PC-9 (cell line): Measurements from ENCODE around the gene AQP1. TPM values are rescaled to one million over a fixed set of nuclear protein-coding genes. Genes with fewer than 3 reads are reported as not detected.

Experiments
- BruUV-seq: library from RNA; stranded (reverse); fragments of 400-500 nt; replicated peaks from 2 replicates; lab custom pipeline; 2021; lab: Mats Ljungman, UMichigan
- CTCF ChIA-PET: fragments of 300-600 bp; sonication (Branson Sonifier 250); formaldehyde crosslinking; loops from one replicate; lab custom pipeline; 2022; ENCODE audit warnings: antibody characterized with exemption; lab: Charles Lee
- POLR2A ChIA-PET: fragments of 300-600 bp; sonication (Branson Sonifier 250); formaldehyde crosslinking; loops from one replicate; lab custom pipeline; 2022; ENCODE audit warnings: antibody characterized with exemption; ENCODE audit not compliant: unreplicated experiment; lab: Charles Lee
- DNase-seq, 2 experiments: peaks; one replicate each; pipeline versions ENCODE4 v3.0.0 to v3.0.0-alpha.2; 2015 to 2022; ENCODE audit warnings: mixed read lengths in 1 of 2
- H2AFZ ChIP-seq: fragments of 200-600 bp; sonication (generic); 2 replicates; pipeline ENCODE4 v1.8.1; 2017; ENCODE audit warnings: antibody characterized with exemption
- H3F3A ChIP-seq: fragments of 200-600 bp; sonication (generic); 2 replicates; pipeline ENCODE4 v1.8.1; 2017; ENCODE audit warnings: antibody characterized with exemption, mild to moderate bottlenecking, low read depth; ENCODE audit not compliant: insufficient read depth
- H3K27ac ChIP-seq: fragments of 200-600 bp; sonication (generic); 2 replicates; pipeline ENCODE4 v1.6.1; 2016; ENCODE audit warnings: mixed run types
- H3K27me3 ChIP-seq: fragments of 200-600 bp; sonication (generic); 2 replicates; pipeline ENCODE4 v1.6.1; 2016; ENCODE audit warnings: low read depth, mixed run types; ENCODE audit not compliant: insufficient read depth
- H3K36me3 ChIP-seq: fragments of 200-600 bp; sonication (generic); 2 replicates; pipeline ENCODE4 v1.6.1; 2016; ENCODE audit warnings: low read depth, mixed run types
- H3K4me1 ChIP-seq: fragments of 200-600 bp; sonication (generic); replicated peaks from 2 replicates; pipeline ENCODE4 v1.6.1; 2016; ENCODE audit warnings: mixed run types; ENCODE audit not compliant: insufficient read depth
- H3K4me2 ChIP-seq: fragments of 200-600 bp; sonication (generic); 2 replicates; pipeline ENCODE4 v1.6.1; 2017; ENCODE audit warnings: mixed run types
- H3K4me3 ChIP-seq: fragments of 200-600 bp; sonication (generic); 2 replicates; pipeline ENCODE4 v1.6.1; 2016; ENCODE audit warnings: mixed run types
- H3K79me2 ChIP-seq: fragments of 200-600 bp; sonication (generic); 2 replicates; pipeline ENCODE4 v1.6.1; 2017; ENCODE audit warnings: low read depth, mixed run types
- H3K9me2 ChIP-seq: fragments of 200-600 bp; sonication (generic); 2 replicates; pipeline ENCODE4 v1.8.1; 2017; ENCODE audit warnings: mild to moderate bottlenecking; ENCODE audit not compliant: insufficient read depth
- H3K9me3 ChIP-seq: fragments of 200-600 bp; sonication (generic); 2 replicates; pipeline ENCODE4 v1.8.1; 2016; ENCODE audit warnings: low read depth; ENCODE audit not compliant: insufficient read depth
- H4K20me1 ChIP-seq: fragments of 200-600 bp; sonication (generic); 2 replicates; pipeline ENCODE4 v1.8.1; 2017; ENCODE audit not compliant: insufficient read depth
- CTCF ChIP-seq: fragments of 200-600 bp; sonication (generic); conservative IDR thresholded peaks from 2 replicates; pipeline ENCODE4 v1.6.1; 2017; ENCODE audit warnings: mixed run types, antibody characterized with exemption, mild to moderate bottlenecking, moderate library complexity
- EZH2 ChIP-seq: fragments of 200-600 bp; sonication (generic); IDR thresholded peaks from 2 replicates; pipeline ENCODE4 v1.8.0; 2017; ENCODE audit warnings: antibody characterized with exemption, low read depth
- intact Hi-C: fragments of 100-400 bp; cut with micrococcal nuclease; formaldehyde crosslinking; loops from one replicate; pipeline ENCODE4 v1.10.0; 2022; ENCODE audit not compliant: unreplicated experiment
- total RNA-seq: library from RNA; stranded (reverse); gene quantifications from 2 replicates; pipeline ENCODE4 v1.2.3, GENCODE V29; 2021

The AQP1 gene
- total RNA-seq, 1 experiment from 2014 or later: 4.0 TPM

- Histone ChIP-seq H3K4me2 (no peak overlapping the region), H3K9me3 (no peaks in the 10 kb centered on the region), H3K79me2 (no peaks in the 10 kb centered on the region), H3K4me3 (no peak overlapping the region), H3K36me3 (no peaks in the 10 kb centered on the region), H3K27me3 (no peaks in the 10 kb centered on the region), H4K20me1 (no peaks in the 10 kb centered on the region), H2AFZ (no peak overlapping the region), H3K27ac (no peak overlapping the region), H3F3A (no peaks in the 10 kb centered on the region; the same call in 1 of the 2 replicates), H3K9me2 (no peaks in the 10 kb centered on the region), H3K4me1 (no peaks in the 10 kb centered on the region)
- intact Hi-C loops: no loop called here
- BruUV-seq: no TSS peak
- POLR2A ChIA-PET: no interaction called here
- DNase-seq: no peak
- CTCF ChIA-PET: interaction anchor here (0.6 kb wide), 1 partner anchor 83 kb away, joined by 3 read pairs; no protein-coding TSS in a partner anchor
- no peak for TF ChIP-seq EZH2
- TF ChIP-seq CTCF: no peak
These were observed 30.7 kb upstream of the AQP1 start for GRCh38 chr7:30880941-30881340.

- Histone ChIP-seq H3K36me3 (no peaks in the 10 kb centered on the region), H3K4me3 (no peak overlapping the region), H3K27ac (no peak overlapping the region), H3K79me2 (no peaks in the 10 kb centered on the region), H2AFZ (no peak overlapping the region), H3K9me2 (no peaks in the 10 kb centered on the region), H3K4me1 (no peaks in the 10 kb centered on the region), H4K20me1 (no peaks in the 10 kb centered on the region), H3F3A (no peaks in the 10 kb centered on the region; the same call in 1 of the 2 replicates), H3K27me3 (no peaks in the 10 kb centered on the region), H3K9me3 (no peaks in the 10 kb centered on the region), H3K4me2 (no peak overlapping the region)
- BruUV-seq: no TSS peak
- no peak for TF ChIP-seq EZH2
- no peak for DNase-seq
- intact Hi-C loops: no loop called here
- ChIA-PET POLR2A (no interaction called here), CTCF (interaction anchor here (0.6 kb wide), 1 partner anchor 84 kb away, joined by 3 read pairs; no protein-coding TSS in a partner anchor)
These were observed 30.2 kb upstream of the AQP1 start for GRCh38 chr7:30881448-30881847.

GRCh38 chr7:30884881-30885280, 26.8 kb upstream of the AQP1 start:
- H3K9me3 ChIP-seq: no peaks in the 10 kb centered on the region
- ChIA-PET CTCF (no interaction called here), POLR2A (no interaction called here)
- intact Hi-C loops: no loop called here
- no peaks in the 10 kb centered on the region for H3K9me2 ChIP-seq
- no peak overlapping the region for H3K27ac ChIP-seq
- no peaks in the 10 kb centered on the region for H3K79me2 ChIP-seq
- DNase-seq: no peak
- no peaks in the 10 kb centered on the region for H4K20me1 ChIP-seq
- H3K4me2 ChIP-seq: no peak overlapping the region
- no peaks in the 10 kb centered on the region; the same call in 1 of the 2 replicates for H3F3A ChIP-seq
- H3K4me3 ChIP-seq: no peak overlapping the region
- TF ChIP-seq CTCF (no peak), EZH2 (no peak)
- no peaks in the 10 kb centered on the region for H3K36me3 ChIP-seq
- H3K4me1 ChIP-seq: peaks cover 3% of the 10 kb centered on the region; the same call in 1 of the 2 replicates
- no peaks in the 10 kb centered on the region for H3K27me3 ChIP-seq
- H2AFZ ChIP-seq: no peak overlapping the region
- no TSS peak for BruUV-seq

GRCh38 chr7:30886608-30887011, 25.0 kb upstream of the AQP1 start:
- no peaks in the 10 kb centered on the region for H4K20me1 ChIP-seq
- H3K27ac ChIP-seq: no peak overlapping the region
- no TSS peak for BruUV-seq
- no peaks in the 10 kb centered on the region for H3K27me3 ChIP-seq
- TF ChIP-seq EZH2: no peak
- no peak for TF ChIP-seq CTCF
- no peaks in the 10 kb centered on the region for H3K9me3 ChIP-seq
- ChIA-PET CTCF (no interaction called here), POLR2A (no interaction called here)
- no peak overlapping the region for H3K4me2 ChIP-seq
- no peaks in the 10 kb centered on the region for H3K79me2 ChIP-seq
- DNase-seq: no peak
- no peaks in the 10 kb centered on the region for H3K36me3 ChIP-seq
- H3K4me3 ChIP-seq: no peak overlapping the region
- no peak overlapping the region for H2AFZ ChIP-seq
- no peaks in the 10 kb centered on the region for H3K9me2 ChIP-seq
- intact Hi-C loops: no loop called here
- H3F3A ChIP-seq: no peaks in the 10 kb centered on the region
- peaks cover 3% of the 10 kb centered on the region; the same call in 1 of the 2 replicates for H3K4me1 ChIP-seq
